HuH-7 (cell line): ENCODE results near the gene TMEM245.
"Not testable (repeated sequence)": the region's sequence is repeated elsewhere in the genome, so short reads cannot be mapped to it uniquely, and the experiment has no call there.

ENCODE experiments used
- DNase-seq: peaks from one replicate; pipeline ENCODE4 v3.0.0; 2011; ENCODE audit warnings: low spot score

The TMEM245 gene

GRCh38 chr9:109063760-109064159 is 56.0 kb downstream of the TMEM245 start:
- no peak for DNase-seq

GRCh38 chr9:109062543-109062942 is 57.2 kb downstream of the TMEM245 start:
- DNase-seq, result no peak

- DNase-seq, result no peak
These were observed 59.6 kb downstream of the TMEM245 start for GRCh38 chr9:109060191-109060590.

GRCh38 chr9:109053121-109053520 is 66.6 kb downstream of the TMEM245 start:
- DNase-seq, result not testable (repeated sequence)

- DNase-seq, result no peak
These were observed 67.3 kb downstream of the TMEM245 start for GRCh38 chr9:109052416-109052815.

GRCh38 chr9:109051733-109052132 is 68.0 kb downstream of the TMEM245 start:
- DNase-seq, result no peak

- no peak for DNase-seq
These were observed 69.3 kb downstream of the TMEM245 start for GRCh38 chr9:109050444-109050843.

- DNase-seq, result no peak
These were observed 70.9 kb downstream of the TMEM245 start for GRCh38 chr9:109048822-109049221.

- DNase-seq, result no peak
These were observed 72.5 kb downstream of the TMEM245 start for GRCh38 chr9:109047259-109047658.

- DNase-seq, result no peak
These were observed 73.4 kb downstream of the TMEM245 start for GRCh38 chr9:109046346-109046745.

GRCh38 chr9:109043578-109043977 is 76.2 kb downstream of the TMEM245 start:
- DNase-seq, result no peak

- DNase-seq, result no peak
These were observed 79.2 kb downstream of the TMEM245 start for GRCh38 chr9:109040571-109040970.

GRCh38 chr9:109039539-109039938 is 80.2 kb downstream of the TMEM245 start:
- no peak for DNase-seq

GRCh38 chr9:109037946-109038715 is 81.6 kb downstream of the TMEM245 start:
- no peak for DNase-seq

- no peak for DNase-seq
These were observed 82.7 kb downstream of the TMEM245 start for GRCh38 chr9:109036744-109037680.

- DNase-seq, result no peak
These were observed 83.9 kb downstream of the TMEM245 start for GRCh38 chr9:109035684-109036423.

GRCh38 chr9:109033941-109034700 is 85.6 kb downstream of the TMEM245 start:
- DNase-seq, result no peak

- DNase-seq, result no peak
These were observed 88.5 kb downstream of the TMEM245 start for GRCh38 chr9:109031241-109031640.

GRCh38 chr9:109030426-109030825 is 89.3 kb downstream of the TMEM245 start:
- no peak for DNase-seq

- DNase-seq, result no peak
These were observed 91.3 kb downstream of the TMEM245 start for GRCh38 chr9:109028457-109028856.

GRCh38 chr9:109027176-109027575 is 92.6 kb downstream of the TMEM245 start:
- no peak for DNase-seq

- no peak for DNase-seq
These were observed 93.4 kb downstream of the TMEM245 start for GRCh38 chr9:109026306-109026705.
